Activated T-helper 2 cell treated with anti-CD3 and anti-CD28 coated beads, Interferon-gamma antibody, Interleukin-2, Interleukin-4, amounts not matched to agents 10 μg/mL and 5 μg/mL and 100 μg/mL, durations not matched to agents 14 hours and 24 hours and 36 hours (primary cell): Measurements from ENCODE around the gene KRTAP5-7. TPM values are rescaled to one million over a fixed set of nuclear protein-coding genes. Genes with fewer than 3 reads are reported as not detected.

Experiments used
- DNase-seq: peaks from one replicate; pipeline ENCODE4 v3.0.0; 2021; ENCODE audit warnings: low spot score
- H3K27ac Mint-ChIP-seq: one replicate; pipeline ENCODE4 v1.8.0; 2021; ENCODE audit warnings: mixed read lengths
- H3K27me3 Mint-ChIP-seq: one replicate; pipeline ENCODE4 v1.8.0; 2021; ENCODE audit warnings: low read depth, mixed read lengths
- H3K36me3 Mint-ChIP-seq: one replicate; pipeline ENCODE4 v1.8.0; 2021; ENCODE audit warnings: low read depth, mixed read lengths
- H3K4me1 Mint-ChIP-seq: one replicate; pipeline ENCODE4 v1.8.0; 2021; ENCODE audit warnings: low read depth, mixed read lengths
- H3K4me3 Mint-ChIP-seq: one replicate; pipeline ENCODE4 v1.8.0; 2021; ENCODE audit warnings: low read depth, mild to moderate bottlenecking, moderate library complexity, mixed read lengths
- H3K9me3 Mint-ChIP-seq: one replicate; pipeline ENCODE4 v1.8.0; 2021; ENCODE audit warnings: mixed read lengths
- intact Hi-C: fragments of 100-400 bp; cut with micrococcal nuclease; formaldehyde crosslinking; loops from one replicate; pipeline ENCODE4 v1.15.1; 2023
- total RNA-seq: library from RNA; stranded (reverse); gene quantifications from 2 replicates; pipeline ENCODE4 v1.2.3, GENCODE V29; 2022

Gene KRTAP5-7
- total RNA-seq, 1 donor from 2014 or later, result 0.21 TPM

DNA sequence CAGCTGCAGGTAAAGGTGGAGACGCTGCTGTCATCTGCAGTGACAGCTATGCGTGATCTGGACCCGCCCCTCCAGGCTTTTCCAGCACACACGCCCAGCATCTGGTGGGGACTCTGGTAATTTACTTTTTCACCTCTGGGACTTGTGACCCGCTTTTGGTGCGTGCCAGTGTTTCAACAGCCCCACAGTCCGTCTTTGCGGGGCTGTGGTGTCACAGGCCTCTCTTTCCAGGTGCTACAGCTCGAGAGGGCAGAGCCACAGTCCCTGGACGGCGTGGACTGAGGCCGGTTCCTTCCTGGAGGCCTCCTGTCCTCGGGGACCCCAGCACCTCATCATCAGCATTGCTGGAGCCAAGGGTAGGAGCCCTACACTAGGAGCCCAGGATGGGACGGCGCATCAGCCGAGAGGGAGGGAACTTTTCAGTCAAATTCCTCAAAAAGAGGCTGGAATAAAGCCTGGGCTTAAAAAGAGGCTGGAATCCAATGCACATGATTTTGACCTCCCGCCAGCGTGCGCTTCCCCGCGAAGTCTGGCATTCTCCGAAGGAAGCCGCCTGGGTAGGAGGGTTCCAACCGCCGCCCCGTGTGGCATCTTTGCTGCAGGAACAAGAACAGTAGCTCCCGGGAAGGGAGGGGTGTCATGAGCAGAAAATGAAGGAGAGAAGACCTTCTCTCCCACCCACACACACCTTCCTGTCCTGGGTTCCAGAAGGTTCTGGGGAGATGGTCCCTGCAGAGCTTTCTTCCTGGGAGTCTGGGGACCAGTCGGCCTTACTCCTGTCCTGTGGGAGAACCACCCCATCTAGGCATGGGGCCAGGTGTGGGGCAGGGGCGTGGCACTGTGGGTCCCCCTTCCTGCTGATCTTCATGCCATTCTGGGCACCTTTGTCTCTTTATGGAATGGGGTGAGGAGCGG, 25.7 kb upstream of the KRTAP5-7 start:
- no peaks in the 10 kb centered on the region for H3K27me3 Mint-ChIP-seq
- intact Hi-C loops, result no loop called here

DNA sequence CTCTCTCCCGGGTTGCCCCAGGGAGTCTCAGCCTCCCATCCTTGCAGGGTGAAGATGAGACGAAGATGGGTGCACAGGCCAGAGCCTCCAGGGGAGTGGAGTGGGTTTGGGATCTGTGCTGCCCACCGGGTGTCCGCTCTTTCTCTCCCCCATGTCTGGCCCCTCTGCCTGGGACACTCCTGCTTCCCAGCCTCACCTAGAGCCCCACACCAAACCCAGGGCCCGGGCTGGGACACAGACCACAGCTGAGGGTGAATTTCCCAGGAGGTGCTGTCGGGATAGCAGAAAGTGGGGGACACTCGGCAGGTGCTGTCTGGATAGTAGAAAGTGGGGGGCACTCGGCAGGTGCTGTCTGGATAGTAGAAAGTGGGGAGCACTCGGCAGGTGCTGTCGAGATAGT, 25.0 kb upstream of the KRTAP5-7 start:
- H3K4me1 Mint-ChIP-seq, result peaks cover 4% of the 10 kb centered on the region
- no peak overlapping the region for H3K27ac Mint-ChIP-seq
- peaks cover 67% of the 10 kb centered on the region for H3K36me3 Mint-ChIP-seq
- intact Hi-C loops, result no loop called here
- no peak overlapping the region for H3K4me3 Mint-ChIP-seq
- no peaks in the 10 kb centered on the region for H3K9me3 Mint-ChIP-seq
- no peaks in the 10 kb centered on the region for H3K27me3 Mint-ChIP-seq
- DNase-seq, result no peak

More for the DNA sequence above, 25.7 kb upstream of the KRTAP5-7 start:
- Mint-ChIP-seq H3K4me1 (peaks cover 4% of the 10 kb centered on the region), H3K4me3 (no peak overlapping the region), H3K36me3 (peaks cover 67% of the 10 kb centered on the region), H3K9me3 (no peaks in the 10 kb centered on the region), H3K27ac (no peak overlapping the region)
- no peak for DNase-seq

DNA sequence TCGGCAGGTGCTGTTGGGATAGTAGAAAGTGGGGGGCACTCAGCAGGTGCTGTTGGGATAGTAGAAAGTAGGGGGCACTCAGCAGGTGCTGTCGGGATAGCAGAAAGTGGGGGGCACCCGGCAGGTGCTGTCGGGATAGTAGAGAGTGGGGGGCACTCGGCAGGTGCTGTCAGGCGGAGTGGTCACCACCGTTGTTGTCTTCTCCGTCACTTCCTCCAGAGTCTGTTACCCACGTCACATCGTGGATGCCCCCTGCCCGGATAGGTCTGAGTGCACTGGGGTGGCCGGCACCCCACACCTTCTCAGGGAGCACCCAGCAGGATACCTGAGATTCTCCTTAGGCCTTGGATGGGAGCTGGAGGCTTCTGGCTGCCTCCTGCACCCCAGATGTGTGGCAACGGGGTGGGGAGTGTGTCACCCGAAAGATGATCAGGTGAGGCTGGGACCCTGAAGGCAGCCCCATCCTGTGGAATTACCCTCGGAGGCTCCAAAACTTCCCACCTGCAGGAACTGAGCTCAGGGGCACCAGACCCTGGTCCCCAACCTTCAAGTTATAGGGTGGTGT, 24.1 kb upstream of the KRTAP5-7 start:
- H3K27ac Mint-ChIP-seq, result no peak overlapping the region
- peaks cover 64% of the 10 kb centered on the region for H3K36me3 Mint-ChIP-seq
- H3K27me3 Mint-ChIP-seq, result no peaks in the 10 kb centered on the region
- no peak for DNase-seq
- H3K4me3 Mint-ChIP-seq, result no peak overlapping the region
- H3K4me1 Mint-ChIP-seq, result peaks cover 4% of the 10 kb centered on the region
- H3K9me3 Mint-ChIP-seq, result peaks cover 1% of the 10 kb centered on the region
- intact Hi-C loops, result no loop called here

DNA sequence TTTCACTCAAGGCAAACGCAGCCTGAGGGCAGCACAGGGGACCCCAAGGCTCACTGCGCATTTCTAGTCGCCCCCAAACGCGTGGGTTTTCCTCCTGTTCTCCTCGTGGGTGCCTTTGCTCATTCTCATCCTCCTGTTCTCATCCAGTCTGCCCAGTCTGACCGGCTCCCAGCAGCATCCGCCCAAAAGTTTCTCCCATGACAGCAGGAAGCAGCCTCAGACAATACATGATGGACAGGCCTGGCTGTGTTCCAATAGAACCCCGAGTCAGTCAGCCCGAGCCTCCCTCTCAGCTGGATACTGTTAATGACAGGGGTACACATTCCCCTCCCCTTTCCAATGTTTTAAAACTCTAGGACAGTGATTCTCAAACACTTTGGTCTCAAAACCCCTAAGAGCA, 22.5 kb upstream of the KRTAP5-7 start:
- H3K36me3 Mint-ChIP-seq, result peaks cover 49% of the 10 kb centered on the region
- no peak overlapping the region for H3K27ac Mint-ChIP-seq

DNA sequence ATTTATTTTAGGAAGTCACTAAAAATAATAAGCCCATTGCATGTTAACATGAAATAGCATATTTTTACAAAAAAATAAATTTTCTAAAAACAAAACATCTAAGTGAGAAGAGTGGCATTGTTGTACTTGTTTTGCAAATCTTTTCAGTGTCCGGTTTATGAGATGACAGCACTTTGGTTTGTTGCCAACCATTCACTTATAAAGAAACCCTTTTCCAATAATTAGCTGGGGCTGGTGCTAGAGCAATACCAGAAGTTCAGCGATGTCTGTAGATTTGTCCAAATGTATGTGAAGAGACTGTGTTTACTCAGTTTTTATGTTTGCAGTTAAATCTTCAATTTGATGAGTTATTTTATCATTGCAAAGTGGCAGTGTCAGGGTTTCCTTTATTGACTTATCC, 22.1 kb upstream of the KRTAP5-7 start:
- Mint-ChIP-seq H3K36me3 (peaks cover 46% of the 10 kb centered on the region), H3K27me3 (no peaks in the 10 kb centered on the region), H3K27ac (no peak overlapping the region), H3K9me3 (peaks cover 21% of the 10 kb centered on the region), H3K4me3 (no peak overlapping the region), H3K4me1 (no peaks in the 10 kb centered on the region)
- no peak for DNase-seq
- intact Hi-C loops, result no loop called here

More for the DNA sequence above, 22.5 kb upstream of the KRTAP5-7 start:
- Mint-ChIP-seq H3K4me3 (no peak overlapping the region), H3K27me3 (no peaks in the 10 kb centered on the region), H3K4me1 (no peaks in the 10 kb centered on the region), H3K9me3 (peaks cover 17% of the 10 kb centered on the region)
- intact Hi-C loops, result no loop called here
- no peak for DNase-seq

DNA sequence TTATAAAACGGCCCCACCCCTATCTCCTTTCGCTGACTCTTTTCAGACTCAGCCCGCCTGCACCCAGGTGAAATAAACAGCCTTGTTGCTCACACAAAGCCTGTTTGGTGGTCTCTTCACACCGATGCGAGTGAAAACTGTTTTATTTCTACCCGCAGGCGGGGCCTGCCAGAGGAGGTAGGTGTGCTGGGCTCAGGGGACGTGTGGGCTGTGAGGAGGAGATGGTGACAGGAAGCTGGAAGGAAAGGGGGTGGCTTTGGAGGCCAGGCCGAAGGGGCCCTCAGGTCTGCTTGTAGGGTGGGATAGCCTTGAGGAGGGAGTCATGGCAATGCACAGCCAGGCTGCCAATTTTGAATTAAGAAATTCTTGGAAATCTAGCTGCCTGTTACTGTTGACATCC, 21.3 kb upstream of the KRTAP5-7 start:
- DNase-seq, result no peak
- Mint-ChIP-seq H3K9me3 (peaks cover 21% of the 10 kb centered on the region), H3K4me3 (no peak overlapping the region), H3K27ac (no peak overlapping the region), H3K27me3 (no peaks in the 10 kb centered on the region), H3K36me3 (peaks cover 39% of the 10 kb centered on the region), H3K4me1 (no peaks in the 10 kb centered on the region)
- intact Hi-C loops, result no loop called here

DNA sequence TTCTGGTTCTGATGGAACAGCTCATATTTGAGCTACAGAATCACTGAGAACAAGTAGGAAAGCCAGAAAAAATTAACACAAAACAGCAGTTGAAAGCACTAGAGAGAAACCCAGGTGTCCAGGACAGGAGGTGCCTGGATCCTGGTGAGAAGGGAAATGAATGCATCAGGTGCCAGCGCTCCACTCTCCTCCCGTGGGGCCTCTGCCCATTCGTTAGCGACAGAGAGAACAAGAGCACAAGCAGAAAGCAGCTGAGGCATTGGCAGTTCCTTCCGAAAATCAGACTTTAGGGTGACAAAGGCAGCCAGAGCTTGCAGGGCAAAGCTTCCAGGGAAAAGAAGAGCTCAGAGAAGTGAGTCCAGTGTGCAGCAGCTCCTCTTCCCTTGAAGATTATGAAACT, 20.0 kb upstream of the KRTAP5-7 start:
- H3K9me3 Mint-ChIP-seq, result peaks cover 25% of the 10 kb centered on the region

DNA sequence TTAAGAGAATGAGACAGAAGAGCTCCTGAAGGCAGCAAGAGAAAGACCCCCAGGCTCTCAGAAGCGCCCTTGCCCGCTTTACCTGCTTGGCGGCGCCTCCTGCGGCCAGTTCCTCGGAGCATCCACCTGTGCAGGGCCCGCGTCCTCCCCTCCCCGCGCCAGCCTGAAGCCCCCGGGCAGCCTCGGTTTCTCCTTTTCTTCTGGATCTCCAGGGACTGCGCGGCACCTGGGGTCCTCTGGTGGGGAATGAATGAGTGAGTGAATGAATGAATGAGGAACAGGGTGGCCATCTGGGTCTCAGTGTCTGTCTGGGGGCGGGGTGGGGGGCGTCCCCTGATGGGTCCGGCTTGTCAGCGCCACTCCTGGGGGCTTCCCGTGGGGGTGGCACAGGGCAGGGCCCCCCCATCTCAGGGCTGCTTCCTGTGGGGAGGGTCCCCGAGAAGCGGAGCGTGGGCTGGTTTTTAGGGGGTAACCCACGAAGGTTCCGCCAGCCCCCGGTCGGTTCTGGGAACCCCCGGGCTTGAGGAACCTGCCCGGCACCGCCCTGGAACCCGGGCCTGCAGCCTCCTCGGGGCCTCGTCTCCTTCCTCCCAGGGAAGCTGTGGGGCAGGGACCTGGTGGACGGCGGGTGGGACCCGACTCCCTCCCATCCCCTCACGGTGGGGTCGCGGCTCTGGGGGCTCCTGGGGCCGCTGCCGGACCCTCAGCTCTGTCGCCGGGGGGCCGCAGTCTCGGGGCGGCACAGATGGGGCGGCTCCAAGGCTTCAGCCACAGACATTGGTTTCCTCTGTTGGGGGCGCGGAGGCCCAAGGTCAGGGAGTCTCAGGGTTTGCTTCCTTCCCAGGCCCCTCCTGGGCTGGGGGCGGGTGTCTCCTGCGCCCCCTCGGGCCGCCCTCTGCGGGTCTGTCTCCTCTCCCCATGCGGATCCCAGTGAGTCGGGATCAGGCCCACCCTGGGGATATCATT, 8.3 kb upstream of the KRTAP5-7 start:
- no peaks in the 10 kb centered on the region for H3K4me1 Mint-ChIP-seq
- intact Hi-C loops, result no loop called here
- H3K4me3 Mint-ChIP-seq, result no peak overlapping the region
- no peaks in the 10 kb centered on the region for H3K36me3 Mint-ChIP-seq
- DNase-seq, result no peak
- no peaks in the 10 kb centered on the region for H3K9me3 Mint-ChIP-seq
- no peaks in the 10 kb centered on the region for H3K27me3 Mint-ChIP-seq
- no peak overlapping the region for H3K27ac Mint-ChIP-seq

More for the DNA sequence above, 20.0 kb upstream of the KRTAP5-7 start:
- H3K36me3 Mint-ChIP-seq, result peaks cover 31% of the 10 kb centered on the region
- no peak overlapping the region for H3K4me3 Mint-ChIP-seq
- no peaks in the 10 kb centered on the region for H3K4me1 Mint-ChIP-seq
- intact Hi-C loops, result no loop called here
- DNase-seq, result no peak
- H3K27me3 Mint-ChIP-seq, result no peaks in the 10 kb centered on the region
- no peak overlapping the region for H3K27ac Mint-ChIP-seq

- Mint-ChIP-seq H3K27ac (no peak overlapping the region), H3K9me3 (no peaks in the 10 kb centered on the region), H3K36me3 (no peaks in the 10 kb centered on the region), H3K4me3 (no peak overlapping the region), H3K4me1 (no peaks in the 10 kb centered on the region), H3K27me3 (no peaks in the 10 kb centered on the region)
- no peak for DNase-seq
- intact Hi-C loops, result no loop called here
Measured at GRCh38 chr11:71519546-71519945, 7.5 kb upstream of the KRTAP5-7 start.

GRCh38 chr11:71525188-71525937, 1.7 kb upstream of the KRTAP5-7 start:
- Mint-ChIP-seq H3K27ac (no peak overlapping the region), H3K4me3 (no peak overlapping the region), H3K4me1 (no peaks in the 10 kb centered on the region), H3K27me3 (peaks cover 2% of the 10 kb centered on the region), H3K9me3 (no peaks in the 10 kb centered on the region), H3K36me3 (no peaks in the 10 kb centered on the region)
- intact Hi-C loops, result no loop called here
- no peak for DNase-seq

GRCh38 chr11:71525938-71526495, 1.1 kb upstream of the KRTAP5-7 start:
- Mint-ChIP-seq H3K36me3 (no peaks in the 10 kb centered on the region), H3K4me3 (no peak overlapping the region), H3K4me1 (no peaks in the 10 kb centered on the region), H3K27ac (no peak overlapping the region), H3K27me3 (peaks cover 2% of the 10 kb centered on the region), H3K9me3 (no peaks in the 10 kb centered on the region)
- intact Hi-C loops, result no loop called here
- DNase-seq, result no peak
